ENCODE results near the gene PAM16. TPM values are rescaled to one million over a fixed set of nuclear protein-coding genes. Genes with fewer than 3 reads are reported as not detected.

The PAM16 gene
- total and polyA plus RNA-seq, 4 donors, result 23.0 to 183 (median 58.7) TPM

- Histone ChIP-seq H3K36me3 (ENCODE audit: control insufficient read depth in 4 of 4, insufficient read depth in 4 of 4, low read length in 4 of 4) (peaks cover 0 to 63% (median 6%) of the 10 kb centered on the region in 4 donors), H3K4me3 (no peak overlapping the region), H3K9me3 (ENCODE audit: control insufficient read depth in 4 of 4, insufficient read depth in 3 of 4, low read length in 3 of 4) (no peaks in the 10 kb centered on the region), H3K4me1 (ENCODE audit: control insufficient read depth in 5 of 5, insufficient read depth in 5 of 5, low read length in 5 of 5) (peaks cover 0 to 13% (median 0%) of the 10 kb centered on the region in 5 donors), H3K9ac (ENCODE audit: insufficient read depth in 1 of 2, low read length in 2 of 2) (no peak overlapping the region), H3K27me3 (ENCODE audit: control insufficient read depth in 3 of 3, insufficient read depth in 3 of 3, low read length in 2 of 3) (no peaks in the 10 kb centered on the region), H3K27ac (ENCODE audit: low read depth in 1 of 2, low read length in 1 of 2) (no peak overlapping the region)
- ATAC-seq (ENCODE audit: insufficient read depth, low FRiP score) (no peak), DNase-seq (no peak)
- WGBS, 2 donors, result 82 to 92% methylated on average over 12 of the region's 12 CpGs
- TF ChIP-seq CTCF (IDR thresholded peaks at IDR 0.05; ENCODE audit: control extremely low read depth, extremely low read depth), result no peak
Measured at GRCh38 chr16:4383591-4384444, 32.7 kb upstream of the PAM16 start.

GRCh38 chr16:4382795-4383357 is 31.8 kb upstream of the PAM16 start:
- H3K9me3 ChIP-seq (ENCODE audit: control insufficient read depth in 4 of 4, insufficient read depth in 3 of 4, low read length in 3 of 4), result no peaks in the 10 kb centered on the region
- no peak overlapping the region for H3K4me3 ChIP-seq
- no peak overlapping the region for H3K27ac ChIP-seq (ENCODE audit: low read depth in 1 of 2, low read length in 1 of 2)
- no peaks in the 10 kb centered on the region for H3K27me3 ChIP-seq (ENCODE audit: control insufficient read depth in 3 of 3, insufficient read depth in 3 of 3, low read length in 2 of 3)
- no peak overlapping the region for H3K9ac ChIP-seq (ENCODE audit: insufficient read depth in 1 of 2, low read length in 2 of 2)
- 88 to 92% methylated on average over 21 of the region's 21 CpGs for WGBS, 2 donors
- peaks cover 0 to 6% (median 0%) of the 10 kb centered on the region in 5 donors for H3K4me1 ChIP-seq (ENCODE audit: control insufficient read depth in 5 of 5, insufficient read depth in 5 of 5, low read length in 5 of 5)
- TF ChIP-seq CTCF (IDR thresholded peaks at IDR 0.05; ENCODE audit: control extremely low read depth, extremely low read depth), result no peak
- ATAC-seq (ENCODE audit: insufficient read depth, low FRiP score) (no peak), DNase-seq (no peak)
- peaks cover 0 to 61% (median 6%) of the 10 kb centered on the region in 4 donors for H3K36me3 ChIP-seq (ENCODE audit: control insufficient read depth in 4 of 4, insufficient read depth in 4 of 4, low read length in 4 of 4)

GRCh38 chr16:4381935-4382794 is 31.0 kb upstream of the PAM16 start:
- H3K9me3 ChIP-seq (ENCODE audit: control insufficient read depth in 4 of 4, insufficient read depth in 3 of 4, low read length in 3 of 4), result no peaks in the 10 kb centered on the region
- H3K36me3 ChIP-seq (ENCODE audit: control insufficient read depth in 4 of 4, insufficient read depth in 4 of 4, low read length in 4 of 4), result peaks cover 0 to 56% (median 7%) of the 10 kb centered on the region in 4 donors
- ATAC-seq (ENCODE audit: insufficient read depth, low FRiP score) (no peak), DNase-seq (no peak)
- H3K4me1 ChIP-seq (ENCODE audit: control insufficient read depth in 5 of 5, insufficient read depth in 5 of 5, low read length in 5 of 5), result peaks cover 0 to 10% (median 0%) of the 10 kb centered on the region in 5 donors
- no peaks in the 10 kb centered on the region for H3K27me3 ChIP-seq (ENCODE audit: control insufficient read depth in 3 of 3, insufficient read depth in 3 of 3, low read length in 2 of 3)
- H3K27ac ChIP-seq (ENCODE audit: low read depth in 1 of 2, low read length in 1 of 2), result no peak overlapping the region
- no peak overlapping the region for H3K4me3 ChIP-seq
- TF ChIP-seq CTCF (IDR thresholded peaks at IDR 0.05; ENCODE audit: control extremely low read depth, extremely low read depth), result no peak
- H3K9ac ChIP-seq (ENCODE audit: insufficient read depth in 1 of 2, low read length in 2 of 2), result no peak overlapping the region
- WGBS, 2 donors, result 94% methylated on average over 47 to 55 of the region's 55 CpGs

All from lung (tissue), 12 donors.